ENCODE results near the gene SMYD3. TPM values are rescaled to one million over a fixed set of nuclear protein-coding genes. Genes with fewer than 3 reads are reported as not detected.

The SMYD3 gene
- total RNA-seq, 1 donor from 2014 or later, result 17.3 TPM

DNA sequence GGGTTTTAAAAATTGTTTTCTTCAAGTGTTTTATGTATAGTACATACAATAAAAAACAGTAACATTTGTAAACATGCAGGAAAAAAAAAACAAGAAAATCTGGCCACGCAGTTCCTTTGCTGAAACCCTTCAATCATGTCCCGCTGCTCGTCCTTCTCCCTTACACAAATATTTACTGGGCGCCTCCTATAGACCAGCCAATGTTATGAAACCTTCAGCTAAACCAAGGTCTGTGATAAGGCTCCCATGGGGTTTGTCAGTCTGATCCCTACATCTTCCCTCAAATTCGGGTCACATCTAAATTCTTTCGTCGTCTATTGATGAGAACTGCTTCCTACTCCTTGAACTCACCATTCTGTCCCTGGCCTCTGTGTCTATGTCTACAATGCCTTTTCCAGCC is 583.9 kb downstream of the SMYD3 start:
- no peak for DNase-seq (ENCODE audit: low read depth in 2 of 2)

- DNase-seq (ENCODE audit: low read depth in 2 of 2), result no peak
Measured at GRCh38 chr1:245921417-245921816, 585.7 kb downstream of the SMYD3 start.

DNA sequence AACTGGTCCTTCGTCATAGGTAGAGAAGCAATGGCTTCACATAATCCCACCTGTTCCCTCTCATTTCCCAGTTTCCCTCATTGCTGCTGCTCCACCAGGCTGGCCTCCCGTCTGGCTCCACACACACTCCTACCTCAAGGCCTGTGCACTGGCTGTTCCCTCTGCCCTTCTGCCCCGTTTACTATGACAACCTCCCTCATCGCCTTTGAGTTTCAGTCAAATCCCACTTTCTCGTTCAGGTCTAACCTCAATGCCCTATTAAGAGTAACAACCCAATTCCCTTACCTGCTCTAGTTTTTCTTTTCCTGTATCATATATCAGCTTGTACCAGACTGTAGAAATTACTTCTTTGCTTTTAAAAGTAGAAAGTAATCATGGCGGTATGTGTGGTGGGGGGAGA is 589.7 kb downstream of the SMYD3 start:
- no peak for DNase-seq (ENCODE audit: low read depth in 2 of 2)

GRCh38 chr1:245915841-245916240 is 591.2 kb downstream of the SMYD3 start:
- DNase-seq (ENCODE audit: low read depth in 2 of 2), result no peak

GRCh38 chr1:245915406-245915805 is 591.7 kb downstream of the SMYD3 start:
- no peak for DNase-seq (ENCODE audit: low read depth in 2 of 2)

DNA sequence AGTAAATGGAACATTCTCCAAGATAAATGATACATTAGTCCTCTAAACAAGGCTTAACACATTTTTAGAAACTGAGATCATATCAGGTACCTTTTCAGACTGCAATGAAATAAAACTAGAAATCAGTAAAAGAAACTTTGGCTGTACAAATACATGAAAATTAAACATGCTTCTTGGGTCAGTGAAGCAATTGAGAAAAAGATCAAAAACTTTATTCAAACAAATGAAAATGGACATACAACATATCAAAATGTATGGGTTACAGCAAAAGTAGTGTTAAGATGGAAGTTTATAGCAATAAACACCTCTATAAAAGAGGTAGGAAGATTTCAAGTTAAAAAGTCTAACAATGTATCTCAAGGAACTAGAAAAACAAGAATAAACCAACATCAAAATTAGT is 598.5 kb downstream of the SMYD3 start:
- no peak for DNase-seq (ENCODE audit: low read depth in 2 of 2)

DNA sequence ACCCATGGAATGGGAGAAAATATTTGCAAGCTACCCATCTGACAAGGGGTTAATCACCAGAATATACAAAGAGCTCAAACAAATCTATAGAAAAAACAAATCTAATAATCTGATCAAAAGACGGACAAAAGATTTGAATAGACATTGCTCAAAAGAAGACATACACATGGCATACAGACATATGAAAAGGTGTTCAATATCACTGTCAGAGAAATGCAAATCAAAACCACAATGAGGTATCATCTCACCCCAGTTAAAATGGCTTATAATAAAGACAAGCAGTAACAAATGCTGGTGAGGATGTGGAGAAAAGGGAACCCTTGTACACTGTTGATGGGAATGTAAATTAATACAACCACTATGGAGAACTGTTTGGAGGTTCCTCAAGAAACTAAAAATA is 600.9 kb downstream of the SMYD3 start:
- DNase-seq (ENCODE audit: low read depth in 2 of 2), result no peak

DNA sequence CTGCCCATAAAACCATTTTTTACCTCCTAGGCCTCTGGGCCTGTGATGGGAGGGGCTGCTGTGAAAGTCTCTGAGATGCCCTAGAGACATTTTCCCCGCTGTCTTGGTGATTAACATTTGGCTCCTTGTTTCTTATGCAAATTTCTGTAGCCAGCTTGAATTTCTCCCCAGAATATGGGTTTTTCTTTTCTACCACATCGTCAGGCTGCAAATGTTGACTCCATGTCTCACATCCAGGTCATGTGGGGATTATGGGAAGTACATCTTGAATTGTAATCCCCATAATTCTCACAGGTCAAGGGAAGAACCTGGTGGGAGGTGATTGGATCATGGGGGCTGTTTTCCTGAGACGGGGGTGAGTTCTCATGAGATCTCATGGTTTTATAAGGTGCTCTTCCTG is 603.2 kb downstream of the SMYD3 start:
- DNase-seq (ENCODE audit: low read depth in 2 of 2), result no peak

- no peak for DNase-seq (ENCODE audit: low read depth in 2 of 2)
Measured at GRCh38 chr1:245901565-245901964, 605.5 kb downstream of the SMYD3 start.

DNA sequence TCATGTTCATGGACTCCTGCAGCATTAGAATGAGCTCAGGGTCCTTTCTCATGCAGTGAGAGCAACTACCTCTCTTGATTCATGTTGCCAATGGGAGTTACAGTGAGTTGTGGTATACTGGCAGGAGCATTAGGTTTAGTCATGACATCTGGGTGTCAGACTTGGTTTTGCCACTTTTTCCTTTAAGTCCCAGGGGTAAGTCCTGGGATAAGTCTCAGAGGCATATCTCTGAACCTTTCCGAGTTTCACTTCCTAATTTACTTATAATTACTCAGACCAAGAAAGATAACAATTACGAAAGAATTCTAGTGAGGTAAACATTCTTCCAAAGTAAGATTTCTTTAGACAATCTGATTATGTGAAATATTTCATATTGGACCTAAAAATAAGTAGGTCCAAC is 606.0 kb downstream of the SMYD3 start:
- no peak for DNase-seq (ENCODE audit: low read depth in 2 of 2)

DNA sequence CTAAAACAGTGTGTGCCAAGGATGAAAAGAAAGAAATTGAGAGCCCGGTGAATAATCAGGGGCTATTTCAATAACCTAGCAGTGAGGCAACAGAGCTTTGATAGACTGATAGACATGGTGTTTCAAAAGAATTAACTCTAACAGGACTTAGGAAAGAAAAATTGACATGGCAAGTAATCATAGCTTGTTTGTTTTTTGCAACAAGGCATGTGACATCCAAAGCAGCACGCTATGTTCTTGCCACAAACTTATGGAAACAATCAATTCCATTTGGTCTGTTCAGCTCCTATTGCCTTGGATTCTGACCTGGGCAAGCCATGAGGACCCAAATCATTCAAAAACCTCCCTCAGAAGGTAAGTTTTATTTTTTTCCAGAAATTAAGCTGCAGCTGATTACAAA is 608.5 kb downstream of the SMYD3 start:
- DNase-seq (ENCODE audit: low read depth in 2 of 2), result no peak

DNA sequence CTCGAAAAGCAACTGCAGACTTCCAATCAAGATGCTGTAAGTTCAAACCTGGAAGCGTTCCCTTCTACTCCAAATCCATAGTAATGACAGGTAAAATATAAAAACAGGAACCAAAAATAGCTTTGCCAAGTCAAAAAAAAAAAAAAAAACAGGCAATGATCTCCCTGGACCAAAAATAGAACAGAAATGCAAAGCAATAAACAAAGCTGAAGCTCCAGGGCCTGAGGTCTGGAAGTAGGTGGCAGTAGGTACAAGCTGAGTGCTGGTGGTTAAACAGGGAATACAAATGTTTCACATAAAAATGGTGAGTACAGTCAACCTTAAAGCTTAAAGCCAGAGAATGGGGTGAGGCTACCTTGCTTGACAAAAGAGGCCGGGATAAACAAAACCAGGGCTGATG is 610.8 kb downstream of the SMYD3 start:
- DNase-seq (ENCODE audit: low read depth in 2 of 2), result no peak

DNA sequence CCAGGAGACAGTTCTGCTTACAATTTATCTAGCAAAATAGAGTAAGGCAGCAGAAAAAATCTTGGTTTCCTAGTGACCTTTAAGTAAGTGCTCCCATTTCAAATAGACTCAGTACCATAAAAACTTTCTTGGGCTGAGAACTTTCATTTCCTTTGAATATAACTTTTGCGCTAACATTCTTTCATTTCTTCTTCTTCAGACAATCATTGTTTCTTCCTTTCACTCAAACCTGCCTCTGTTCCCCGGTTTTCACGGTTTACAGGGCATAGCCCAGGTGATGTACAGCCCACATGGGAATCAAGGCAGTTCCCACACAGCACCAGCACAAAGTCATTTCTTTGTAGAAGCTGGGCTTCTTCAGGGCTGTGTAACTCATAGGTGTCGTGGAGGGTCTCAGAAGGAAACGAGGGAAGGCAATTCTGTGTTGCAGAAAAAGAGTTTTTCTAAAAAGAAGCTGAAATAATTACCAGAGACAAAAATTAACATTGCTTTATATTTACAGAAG is 611.6 kb downstream of the SMYD3 start:
- DNase-seq (ENCODE audit: low read depth in 2 of 2), result no peak

DNA sequence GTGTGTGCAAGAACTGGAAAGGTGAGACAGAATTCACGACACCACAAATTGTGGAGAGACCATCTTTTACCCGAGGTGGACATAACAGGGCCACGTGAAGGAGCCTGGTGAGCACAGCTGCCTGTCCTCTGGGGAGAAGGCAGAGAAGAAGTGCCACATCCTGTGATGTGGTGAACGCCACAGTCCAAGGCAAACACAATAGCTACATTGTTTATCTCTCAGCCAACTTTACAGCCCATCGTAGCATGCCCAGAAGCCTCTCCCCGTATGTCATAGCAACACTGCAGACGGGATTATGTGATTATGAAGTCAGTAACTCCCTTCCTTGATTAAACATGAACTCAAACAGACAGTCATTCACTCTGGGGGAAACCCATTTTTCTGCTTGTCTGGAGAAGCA is 612.2 kb downstream of the SMYD3 start:
- DNase-seq (ENCODE audit: low read depth in 2 of 2), result no peak

DNA sequence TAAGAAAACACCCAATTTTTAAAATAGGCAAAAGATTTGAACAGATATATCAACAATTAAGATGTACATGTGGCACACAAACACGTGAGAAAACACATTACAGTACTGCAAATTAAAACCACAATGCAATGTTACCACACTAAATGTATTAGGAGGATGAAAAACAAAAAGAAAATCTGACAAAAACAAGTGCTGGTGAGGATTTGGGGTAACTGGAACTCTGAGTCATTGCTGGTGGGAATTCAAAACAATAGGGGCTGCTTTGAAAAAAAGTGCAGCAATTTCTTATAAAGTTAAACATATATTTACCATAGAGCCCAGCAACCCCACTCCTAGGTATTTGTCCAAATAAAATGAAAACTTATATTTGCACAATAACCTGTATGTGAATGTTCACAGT is 614.1 kb downstream of the SMYD3 start:
- no peak for DNase-seq (ENCODE audit: low read depth in 2 of 2)

DNA sequence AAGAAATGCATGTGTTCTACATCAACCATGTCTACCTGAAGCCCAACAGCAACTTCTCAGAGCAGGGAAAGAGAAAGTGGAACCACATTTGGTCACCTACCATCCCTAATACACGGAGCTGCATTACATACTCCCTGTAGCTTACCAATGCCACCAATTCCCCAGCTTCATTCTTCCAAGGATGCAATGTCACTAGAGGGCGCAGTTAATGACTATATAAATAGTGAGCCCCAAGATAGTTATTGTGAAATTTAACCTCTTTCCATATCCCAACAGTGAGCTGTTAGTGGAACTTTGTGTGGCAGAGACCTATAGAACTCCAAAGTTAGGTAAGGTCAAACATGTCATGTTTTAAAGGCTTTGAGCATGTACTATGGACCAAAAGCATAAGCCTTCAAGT is 618.3 kb downstream of the SMYD3 start:
- peak; percentile 55 to 70 for DNase-seq (ENCODE audit: low read depth in 2 of 2)

GRCh38 chr1:245887829-245888228 is 619.2 kb downstream of the SMYD3 start:
- DNase-seq (ENCODE audit: low read depth in 2 of 2), result no peak

DNA sequence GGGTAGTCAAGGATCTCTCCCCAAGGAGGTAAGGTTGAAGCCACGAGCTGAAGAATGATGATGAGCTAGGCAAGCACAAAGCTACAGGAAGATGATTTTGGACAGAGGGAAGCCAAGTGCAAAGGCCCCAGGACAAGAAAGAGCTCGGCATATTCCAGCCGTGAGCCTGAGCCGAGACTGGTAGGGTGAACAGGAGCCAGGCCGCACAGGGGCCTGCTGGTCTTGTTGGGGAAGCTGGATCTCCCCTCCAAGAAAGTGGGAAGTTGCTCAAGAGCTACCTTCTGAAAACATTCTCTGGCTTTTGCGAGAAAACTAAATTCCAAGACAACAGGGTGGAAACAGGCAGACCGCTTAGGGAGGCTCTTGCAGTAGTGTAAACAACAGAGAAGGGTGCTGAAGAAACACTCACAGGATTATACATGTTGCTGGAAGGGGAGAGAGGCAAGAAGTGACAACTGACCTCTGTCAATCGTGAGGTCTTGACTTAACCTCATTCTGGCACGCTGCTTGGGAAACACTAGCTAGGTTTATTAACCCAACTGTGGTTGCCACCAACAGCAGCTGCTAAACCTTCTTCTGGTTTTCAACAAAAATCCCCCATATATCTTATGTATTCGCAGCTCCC is 625.2 kb downstream of the SMYD3 start:
- no peak for DNase-seq (ENCODE audit: low read depth in 2 of 2)

- DNase-seq (ENCODE audit: low read depth in 2 of 2), result peak in 1 of 2 donors; percentile 30
Measured at GRCh38 chr1:245880754-245881403, 626.2 kb downstream of the SMYD3 start.

DNA sequence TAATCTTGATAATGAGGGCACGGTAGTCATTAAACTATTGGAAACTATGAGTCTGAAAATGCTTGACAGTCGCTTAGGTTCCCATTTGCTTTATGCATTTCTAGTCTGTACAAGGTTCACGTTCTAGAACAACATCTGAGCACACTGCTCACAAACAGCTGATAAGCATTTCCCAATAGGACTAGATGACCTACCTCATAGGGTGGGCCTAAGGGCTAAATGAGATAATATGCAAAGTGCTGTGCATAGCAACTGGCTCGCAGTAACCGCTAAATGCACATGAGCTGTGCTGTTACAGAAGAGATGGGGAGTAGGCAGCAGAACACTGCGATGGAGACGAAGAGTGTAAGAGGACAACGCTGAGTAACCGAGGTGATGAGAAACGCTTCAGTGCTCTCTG is 628.0 kb downstream of the SMYD3 start:
- peak in 1 of 2 donors; percentile 28 for DNase-seq (ENCODE audit: low read depth in 2 of 2)

DNA sequence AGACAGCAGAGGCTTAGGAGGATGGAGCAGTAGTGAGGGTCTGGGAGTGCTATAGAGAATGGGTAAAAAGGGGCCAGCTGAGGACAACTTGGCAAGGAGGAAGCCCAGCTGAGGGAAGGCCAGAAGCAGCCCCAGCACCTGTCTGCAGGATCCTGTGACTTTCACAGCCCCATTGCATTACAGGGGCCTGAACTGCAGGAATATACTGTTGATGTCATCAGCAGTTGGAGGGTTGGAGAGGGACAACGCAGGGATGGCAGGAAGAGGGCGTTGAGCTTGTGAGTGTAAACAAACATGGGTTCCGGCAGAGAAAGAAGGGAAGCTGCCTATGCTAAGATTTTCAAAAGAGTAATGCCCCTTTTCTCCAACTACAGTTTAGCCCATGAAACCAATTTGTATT is 628.5 kb downstream of the SMYD3 start:
- peak; percentile 40 to 65 for DNase-seq (ENCODE audit: low read depth in 2 of 2)

DNA sequence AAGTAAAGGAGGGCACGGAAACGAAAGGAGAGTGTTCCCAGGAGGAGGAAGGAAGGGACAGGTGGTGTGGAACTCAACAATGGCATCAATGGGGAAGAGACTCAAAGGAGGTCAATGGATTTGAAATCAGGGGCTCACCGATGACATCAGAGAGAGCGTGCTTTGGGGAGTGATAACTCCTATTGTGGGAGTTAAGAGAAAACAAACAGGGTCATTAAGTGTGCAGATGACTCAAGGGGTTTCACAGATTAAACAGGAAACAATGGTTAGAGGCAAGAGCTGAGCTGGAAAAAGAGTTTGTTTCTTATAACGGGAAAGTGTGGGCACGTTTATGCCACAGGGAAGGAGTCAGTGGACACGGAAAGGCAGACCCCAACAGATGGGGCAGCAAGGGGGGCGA is 629.1 kb downstream of the SMYD3 start:
- peak in 1 of 2 donors; percentile 81 for DNase-seq (ENCODE audit: low read depth in 2 of 2)

- no peak for DNase-seq (ENCODE audit: low read depth in 2 of 2)
Measured at GRCh38 chr1:245876586-245876985, 630.5 kb downstream of the SMYD3 start.

Data from lung microvascular endothelial cell (primary cell).